ENCODE results near the gene POLR1F. TPM values are rescaled to one million over a fixed set of nuclear protein-coding genes. Genes with fewer than 3 reads are reported as not detected.

The POLR1F gene
- total and polyA plus RNA-seq, 2 experiments from 2014 or later, result 35.2 to 99.9 TPM

GRCh38 chr7:19648791-19649190 is 60.0 kb downstream of the POLR1F start:
- Histone ChIP-seq H3K4me3 (no peak overlapping the region), H3K36me3 (ENCODE audit: insufficient read depth) (no peaks in the 10 kb centered on the region), H2AFZ (no peak overlapping the region), H3K4me2 (no peak overlapping the region), H3K9me2 (ENCODE audit: insufficient read depth) (no peaks in the 10 kb centered on the region; the same call in none of the 2 replicates), H3F3A (replicated peaks; ENCODE audit: low read depth) (no peaks in the 10 kb centered on the region), H4K20me1 (replicated peaks; ENCODE audit: insufficient read depth) (no peaks in the 10 kb centered on the region), H3K79me2 (replicated peaks; ENCODE audit: insufficient read depth) (no peaks in the 10 kb centered on the region), H3K4me1 (ENCODE audit: insufficient read depth) (no peaks in the 10 kb centered on the region; the same call in 1 of the 2 replicates), H3K27me3 (ENCODE audit: insufficient read depth) (no peaks in the 10 kb centered on the region), H3K27ac (ENCODE audit: low read depth) (no peak overlapping the region)
- Mint-ChIP-seq H3K36me3 (ENCODE audit: low read depth) (peaks cover 3% of the 10 kb centered on the region; the same call in 1 of the 3 replicates), H3K27me3 (ENCODE audit: insufficient read depth, low read depth, poor library complexity) (no peaks in the 10 kb centered on the region), H3K4me1 (no peaks in the 10 kb centered on the region; the same call in 2 of the 3 replicates), H3K27ac (no peak overlapping the region), H3K9me3 (peaks cover 3% of the 10 kb centered on the region; the same call in 2 of the 3 replicates), H3K4me3 (no peak overlapping the region)
- no peak for DNase-seq (ENCODE audit: low spot score)
- no peak for TF ChIP-seq EZH2phosphoT487 (IDR thresholded peaks at IDR 0.05; ENCODE audit: unreplicated experiment)
- TF ChIP-seq ZNF331 (CRISPR knock-in tag; IDR thresholded peaks at IDR 0.05; ENCODE audit: low read depth), result no peak
- TF ChIP-seq EZH2 (IDR thresholded peaks at IDR 0.05; ENCODE audit: low read depth, unreplicated experiment), result no peak
- no peak for TF ChIP-seq STAT1 (IDR thresholded peaks at IDR 0.05; ENCODE audit: unreplicated experiment)
- no peak for TF ChIP-seq CREB1 (CRISPR knock-in tag; IDR thresholded peaks at IDR 0.05; ENCODE audit: low read depth)
- TF ChIP-seq ZNF114 (CRISPR knock-in tag; IDR thresholded peaks at IDR 0.05), result no peak
- TF ChIP-seq JUNB (IDR thresholded peaks at IDR 0.05; ENCODE audit: unreplicated experiment), result no peak
- no peak for TF ChIP-seq ETS1 (IDR thresholded peaks at IDR 0.05)
- no peak for TF ChIP-seq REST (IDR thresholded peaks at IDR 0.05; ENCODE audit: unreplicated experiment)
- no peak for TF ChIP-seq POLR2AphosphoS5 (IDR thresholded peaks at IDR 0.05; ENCODE audit: low read depth)
- TF ChIP-seq NANOG (IDR thresholded peaks at IDR 0.05; ENCODE audit: borderline replicate concordance), result no peak
- no peak for ATAC-seq

Small RNA genes within 50 kb of the gene (microRNA-seq; reads per million reads assigned to microRNA genes)
- gene MIR3146, result not detected

Small RNA genes within 50 kb of the gene (small RNA-seq; reads per million reads assigned to genes)
- not detected for gene MIR3146 (ENCODE audit: low replicate concordance)

Other genes with a start within 250 kb of the POLR1F start
- not detected in 2 replicates for gene TMEM196, start 64.6 kb upstream of the POLR1F start, total RNA-seq (2014; rRNA removed; shearing (Covaris generic))
- gene TMEM196, start 64.6 kb upstream of the POLR1F start, polyA plus RNA-seq (2016; fragmentation: Nextera tagmentation; extraction: Ambion mirVana), result 0.11 and 0.57 TPM in 2 replicates